Neuronal stem cell (in vitro differentiated cells): ENCODE data around the gene RDM1.
"Not testable (repeated sequence)": the region's sequence is repeated elsewhere in the genome, so short reads cannot be mapped to it uniquely, and the experiment has no call there.

Experiments used
- DNase-seq: peaks from one replicate; pipeline ENCODE4 v3.0.0-alpha.2; 2013; ENCODE audit warnings: low spot score
- H2AFZ ChIP-seq: one replicate; pipeline ENCODE4 v1.6.1; 2013; ENCODE audit warnings: mild to moderate bottlenecking, low read length, inconsistent platforms
- H2AK5ac ChIP-seq: 2 replicates; pipeline ENCODE4 v1.6.1; 2013; ENCODE audit warnings: low read depth, mild to moderate bottlenecking, inconsistent platforms, low read length, moderate library complexity, mixed read lengths
- H2BK120ac ChIP-seq: 2 replicates; pipeline ENCODE4 v1.6.1; 2013; ENCODE audit warnings: low read depth, mild to moderate bottlenecking, inconsistent platforms, low read length, moderate library complexity, mixed read lengths
- H2BK12ac ChIP-seq: one replicate; pipeline ENCODE4 v1.6.1; 2013; ENCODE audit warnings: low read length, inconsistent platforms
- H2BK15ac ChIP-seq: 2 replicates; pipeline ENCODE4 v1.6.1; 2013; ENCODE audit warnings: mild to moderate bottlenecking, low read length, inconsistent platforms, mixed read lengths
- H2BK5ac ChIP-seq: one replicate; pipeline ENCODE4 v1.6.1; 2013; ENCODE audit warnings: inconsistent platforms, mild to moderate bottlenecking, low read length, moderate library complexity
- H3K14ac ChIP-seq: one replicate; pipeline ENCODE4 v1.6.1; 2013; ENCODE audit warnings: low read length, inconsistent platforms
- H3K18ac ChIP-seq: 2 replicates; pipeline ENCODE4 v1.6.1; 2013; ENCODE audit warnings: low read length, inconsistent platforms
- H3K23ac ChIP-seq: 2 replicates; pipeline ENCODE4 v1.6.1; 2013; ENCODE audit warnings: low read depth, mild to moderate bottlenecking, mixed read lengths, low read length, inconsistent platforms; ENCODE audit not compliant: poor library complexity
- H3K27ac ChIP-seq: replicated peaks from 3 replicates; pipeline ENCODE4 v1.5.1; 2013; ENCODE audit warnings: low read length, inconsistent platforms
- H3K27me3 ChIP-seq, 3 experiments: 2 replicates each; pipeline ENCODE4 v1.6.1; 2013; ENCODE audit warnings: low read length in 3 of 3, mild to moderate bottlenecking in 2 of 3, inconsistent platforms in 1 of 3, low read depth in 1 of 3, mixed read lengths in 1 of 3, moderate library complexity in 1 of 3; ENCODE audit not compliant: control insufficient read depth in 3 of 3, insufficient read depth in 3 of 3
- H3K36me3 ChIP-seq, 2 donors: replicated peaks in 1 of 2; 2 replicates each; pipeline ENCODE4 v1.6.1; 2013; ENCODE audit warnings: low read length in 2 of 2; ENCODE audit not compliant: control insufficient read depth in 2 of 2, insufficient read depth in 2 of 2
- H3K4ac ChIP-seq: 2 replicates; pipeline ENCODE4 v1.6.1; 2013; ENCODE audit warnings: inconsistent platforms, mild to moderate bottlenecking, low read length, moderate library complexity
- H3K4me1 ChIP-seq, 2 donors: 1 replicate in 1 of 2; 2 replicates in 1 of 2; pipeline ENCODE4 v1.6.1; 2013; ENCODE audit warnings: low read length in 2 of 2, low read depth in 1 of 2; ENCODE audit not compliant: control insufficient read depth in 2 of 2, insufficient read depth in 1 of 2
- H3K4me2 ChIP-seq: one replicate; pipeline ENCODE4 v1.6.1; 2013; ENCODE audit warnings: mild to moderate bottlenecking, low read length, inconsistent platforms; ENCODE audit not compliant: insufficient read depth, poor library complexity, severe bottlenecking
- H3K4me3 ChIP-seq, 2 donors: 2 replicates each; pipeline ENCODE4 v1.5.1; 2013; ENCODE audit warnings: low read length in 2 of 2, mild to moderate bottlenecking in 2 of 2, inconsistent platforms in 1 of 2, moderate library complexity in 1 of 2
- H3K79me1 ChIP-seq: one replicate; pipeline ENCODE4 v1.6.1; 2013; ENCODE audit warnings: low read depth, mild to moderate bottlenecking, inconsistent platforms, low read length, moderate library complexity
- H3K9ac ChIP-seq: one replicate; pipeline ENCODE4 v1.6.1; 2013; ENCODE audit warnings: mild to moderate bottlenecking, low read depth, low read length, inconsistent platforms; ENCODE audit not compliant: poor library complexity
- H3K9me3 ChIP-seq, 2 donors: replicated peaks in 1 of 2; 2 replicates each; pipeline versions ENCODE3 to v1.6.1; 2013; ENCODE audit warnings: low read length in 2 of 2, mild to moderate bottlenecking in 2 of 2, inconsistent platforms in 1 of 2, low read depth in 1 of 2, mixed read lengths in 1 of 2, moderate library complexity in 1 of 2; ENCODE audit not compliant: control insufficient read depth in 2 of 2, insufficient read depth in 1 of 2
- H4K8ac ChIP-seq: one replicate; pipeline ENCODE4 v1.6.1; 2013; ENCODE audit warnings: low read depth, mild to moderate bottlenecking, inconsistent platforms, low read length, moderate library complexity
- H4K91ac ChIP-seq: one replicate; pipeline ENCODE4 v1.6.1; 2013; ENCODE audit warnings: low read length, low read depth, mild to moderate bottlenecking, inconsistent platforms; ENCODE audit not compliant: poor library complexity
- WGBS, 2 donors: extraction: QIAGEN DNeasy Blood & Tissue Kit; methylation state at CpG; one replicate each; pipeline ENCODE4 v1.1.7; 2013; ENCODE audit warnings: missing lambda C conversion rate in 2 of 2, mixed read lengths in 1 of 2; ENCODE audit not compliant: insufficient read length in 2 of 2, insufficient replicate concordance in 1 of 2; ENCODE audit errors: extremely low coverage in 2 of 2; 5-methylcytosine and 5-hydroxymethylcytosine counted together

The RDM1 gene

DNA sequence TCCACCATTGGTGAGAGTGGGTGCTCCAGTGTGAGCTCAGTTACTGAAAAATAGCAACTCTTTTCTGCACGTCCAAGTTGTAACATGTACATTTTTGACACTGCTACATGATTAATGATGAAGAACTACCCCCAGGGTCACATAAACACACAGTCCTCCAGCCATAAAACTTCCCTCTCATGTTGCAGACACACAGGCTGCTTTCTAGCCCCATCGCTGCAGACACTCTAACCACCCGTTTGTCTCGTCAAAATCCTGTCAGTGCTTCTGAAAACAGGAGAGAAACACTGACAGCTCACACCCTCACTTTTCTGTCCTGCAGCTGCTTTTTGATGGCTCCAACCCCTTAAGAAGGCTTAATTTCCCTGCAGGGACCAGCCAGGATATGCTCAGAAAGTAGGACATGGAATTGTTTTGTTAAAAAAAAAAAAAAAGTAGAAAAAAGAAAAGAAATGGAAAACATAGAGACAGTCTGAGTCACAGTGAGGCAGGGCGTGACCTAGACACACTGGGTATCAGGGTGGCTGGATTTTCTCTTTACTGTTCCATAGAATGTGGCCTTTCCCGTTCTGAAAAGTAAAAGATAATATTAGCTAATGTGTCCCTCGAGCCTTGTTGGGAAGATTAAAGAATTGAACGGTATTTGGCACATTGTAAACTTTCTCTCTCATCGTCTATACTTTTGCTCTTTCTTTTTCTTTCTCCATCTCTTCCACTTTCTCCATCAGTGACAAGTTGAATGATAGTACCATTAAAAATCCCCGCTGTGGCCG, 29.7 kb downstream of the RDM1 start:
- H3K4me1 ChIP-seq = no peaks in the 10 kb centered on the region
- peak overlapping the region; percentile 56 for H2AFZ ChIP-seq
- no peaks in the 10 kb centered on the region for H3K36me3 ChIP-seq
- no peak overlapping the region for H3K18ac ChIP-seq
- H4K8ac ChIP-seq = no peak overlapping the region
- H3K9ac ChIP-seq = no peak overlapping the region
- no peak overlapping the region for H2BK15ac ChIP-seq
- H3K4me2 ChIP-seq = no peak overlapping the region
- no peaks in the 10 kb centered on the region for H3K79me1 ChIP-seq
- peaks cover 0 to 4% (median 0%) of the 10 kb centered on the region in 3 experiments for H3K27me3 ChIP-seq
- no peak overlapping the region for H4K91ac ChIP-seq
- H3K27ac ChIP-seq = no peak overlapping the region
- H3K14ac ChIP-seq = no peak overlapping the region
- no peak overlapping the region for H3K4me3 ChIP-seq
- no peak overlapping the region for H2BK12ac ChIP-seq
- no peak overlapping the region for H3K23ac ChIP-seq
- H2BK5ac ChIP-seq = no peak overlapping the region
- no CpG with 5 or more reads among the region's 11 CpGs for whole genome bisulfite sequencing, 2 donors
- no peak for DNase-seq
- no peak overlapping the region for H3K4ac ChIP-seq
- no peak overlapping the region for H2AK5ac ChIP-seq
- H2BK120ac ChIP-seq = no peak overlapping the region
- H3K9me3 ChIP-seq = no peaks in the 10 kb centered on the region

DNA sequence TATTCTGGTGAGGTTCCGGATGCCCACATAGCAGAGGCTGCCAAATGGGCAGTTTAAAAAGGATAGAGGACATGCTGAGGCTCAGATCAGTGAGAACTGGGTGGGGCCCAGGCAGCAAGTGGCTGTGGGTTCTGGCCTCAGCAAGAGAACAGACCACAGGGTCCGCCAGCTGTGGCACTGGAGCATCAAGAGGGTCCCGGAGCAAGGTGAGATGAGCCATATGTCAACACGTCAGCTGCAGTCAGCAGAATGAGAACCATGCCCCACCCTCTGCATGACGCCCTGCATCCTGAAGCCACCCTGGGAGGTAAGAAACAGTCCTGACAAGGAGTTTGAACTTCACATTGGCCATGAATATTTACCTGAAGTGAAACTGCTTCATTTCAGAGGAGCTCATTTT, 30.3 kb downstream of the RDM1 start:
- no peak overlapping the region for H3K4me2 ChIP-seq
- H2AFZ ChIP-seq = no peak overlapping the region
- H3K79me1 ChIP-seq = no peaks in the 10 kb centered on the region
- no peak overlapping the region for H4K91ac ChIP-seq
- no peak overlapping the region for H3K4me3 ChIP-seq
- no peak overlapping the region for H3K27ac ChIP-seq
- no CpG with 5 or more reads among the region's 5 CpGs for WGBS, 2 donors
- no peak overlapping the region for H4K8ac ChIP-seq
- no peak for DNase-seq
- H3K27me3 ChIP-seq = peaks cover 0 to 4% (median 0%) of the 10 kb centered on the region in 3 experiments
- no peak overlapping the region for H3K18ac ChIP-seq
- H2BK12ac ChIP-seq = no peak overlapping the region
- H2BK5ac ChIP-seq = no peak overlapping the region
- no peak overlapping the region for H2BK15ac ChIP-seq
- H3K4me1 ChIP-seq = no peaks in the 10 kb centered on the region
- H3K4ac ChIP-seq = no peak overlapping the region
- no peaks in the 10 kb centered on the region for H3K9me3 ChIP-seq
- H3K9ac ChIP-seq = no peak overlapping the region
- no peak overlapping the region for H3K14ac ChIP-seq
- H2BK120ac ChIP-seq = no peak overlapping the region
- H3K36me3 ChIP-seq = no peaks in the 10 kb centered on the region
- H2AK5ac ChIP-seq = no peak overlapping the region
- peak overlapping the region; percentile 9 for H3K23ac ChIP-seq

DNA sequence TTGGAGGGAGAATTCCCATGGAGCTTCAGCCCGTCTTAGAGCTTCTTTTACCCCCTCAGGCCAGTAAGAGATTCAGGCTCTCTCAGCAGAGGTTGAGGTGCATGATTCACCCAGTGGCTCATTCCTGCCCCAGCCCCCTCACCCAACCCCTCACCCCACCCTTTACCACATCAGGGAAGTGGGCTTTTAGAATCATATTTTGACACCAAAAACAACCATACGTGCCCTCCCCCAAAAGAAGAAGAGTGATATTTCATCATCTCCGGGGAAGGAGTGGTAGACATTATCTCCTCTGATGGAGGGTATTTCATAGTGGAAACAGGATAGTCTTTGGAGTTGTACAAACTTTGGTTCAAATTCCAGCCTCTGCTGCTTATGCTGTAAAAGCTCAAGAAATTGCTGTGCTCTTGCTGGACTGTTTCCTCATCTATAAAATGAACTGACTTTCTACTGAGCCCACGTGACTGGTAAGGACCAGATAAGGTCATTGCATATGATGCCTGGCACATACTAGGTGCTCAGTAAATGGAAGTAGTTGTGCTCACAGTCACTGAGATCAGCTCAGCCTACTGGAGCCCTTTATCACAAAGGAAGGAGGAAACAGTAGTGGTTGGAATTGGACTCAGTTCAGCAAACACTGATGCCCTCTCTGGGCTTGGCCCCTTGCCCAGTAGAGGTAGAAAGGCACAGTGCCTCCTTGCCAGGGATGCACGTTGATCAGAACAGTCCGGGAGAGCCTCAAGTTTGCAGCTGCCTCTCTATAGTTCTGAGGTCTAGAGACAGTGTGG, 32.1 kb downstream of the RDM1 start:
- Histone ChIP-seq H2AK5ac (no peak overlapping the region), H3K23ac (no peak overlapping the region), H3K36me3 (no peaks in the 10 kb centered on the region), H3K18ac (no peak overlapping the region), H3K14ac (no peak overlapping the region), H2AFZ (no peak overlapping the region), H2BK15ac (no peak overlapping the region), H3K27ac (no peak overlapping the region), H3K9ac (no peak overlapping the region), H4K91ac (no peak overlapping the region), H3K27me3 (peaks cover 0 to 4% (median 0%) of the 10 kb centered on the region in 3 experiments), H2BK12ac (no peak overlapping the region), H4K8ac (no peak overlapping the region), H3K79me1 (no peaks in the 10 kb centered on the region), H3K4ac (no peak overlapping the region), H3K4me2 (no peak overlapping the region), H3K4me1 (no peaks in the 10 kb centered on the region), H2BK5ac (no peak overlapping the region), H3K9me3 (no peaks in the 10 kb centered on the region), H2BK120ac (no peak overlapping the region), H3K4me3 (no peak overlapping the region)
- WGBS, 2 donors = no CpG with 5 or more reads among the region's 6 CpGs
- DNase-seq = no peak

DNA sequence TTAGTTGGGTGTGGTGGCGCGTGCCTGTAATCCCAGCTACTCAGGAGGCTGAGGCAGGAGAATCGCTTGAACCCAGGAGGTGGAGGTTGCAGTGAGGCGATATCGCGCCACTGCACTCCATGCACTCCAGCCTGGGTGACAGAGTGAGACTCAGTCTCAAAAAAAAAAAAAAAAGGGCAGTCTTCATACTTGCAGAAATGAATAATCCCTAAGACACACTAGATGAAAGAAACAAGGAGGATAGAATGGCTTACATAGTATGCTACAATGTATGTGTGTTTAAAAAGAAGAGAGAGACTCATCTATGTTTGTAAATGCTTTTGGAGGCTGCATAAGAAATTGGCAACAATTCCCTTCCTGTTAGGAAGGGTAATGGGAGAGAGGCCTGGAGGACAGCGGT, 32.8 kb downstream of the RDM1 start:
- not testable (repeated sequence) for H2BK120ac ChIP-seq, H3K23ac ChIP-seq, H3K36me3 ChIP-seq, H3K18ac ChIP-seq, H2AK5ac ChIP-seq, H3K27ac ChIP-seq, H3K4me3 ChIP-seq, H2BK5ac ChIP-seq, H4K91ac ChIP-seq, H3K79me1 ChIP-seq, DNase-seq, H2BK12ac ChIP-seq, H2BK15ac ChIP-seq, H3K4ac ChIP-seq, H3K9me3 ChIP-seq, H3K9ac ChIP-seq, H3K27me3 ChIP-seq, H3K4me1 ChIP-seq, H3K4me2 ChIP-seq, H4K8ac ChIP-seq, H2AFZ ChIP-seq, H3K14ac ChIP-seq
- WGBS, 2 donors = no CpG with 5 or more reads among the region's 7 CpGs
